Measurements from ENCODE around the gene RHPN2. TPM values are rescaled to one million over a fixed set of nuclear protein-coding genes. Genes with fewer than 3 reads are reported as not detected.

RHPN2 gene
- total RNA-seq, 4 donors from 2014 or later: 4.0 to 9.6 (median 6.4) TPM

GRCh38 chr19:33102893-33103292, 38.2 kb upstream of the RHPN2 start:
- Histone ChIP-seq H3K27ac (no peak overlapping the region), H3K4me3 (no peak overlapping the region), H3K36me3 (peaks cover 4 to 93% (median 18%) of the 10 kb centered on the region in 3 donors), H3K9me3 (no peaks in the 10 kb centered on the region), H3K4me1 (no peaks in the 10 kb centered on the region), H3K27me3 (no peaks in the 10 kb centered on the region)
- no peak for TF ChIP-seq CTCF (IDR thresholded peaks at IDR 0.05)
- no peak for TF ChIP-seq POLR2A (IDR thresholded peaks at IDR 0.05)
- TF ChIP-seq EP300 (IDR thresholded peaks at IDR 0.05): no peak
- no peak for DNase-seq (ENCODE audit: low spot score in 2 of 2)
- WGBS, 2 donors: 86 to 89% methylated on average over 6 of the region's 6 CpGs

- WGBS, 2 donors: 89 to 90% methylated on average over 10 of the region's 10 CpGs
- H3K9me3 ChIP-seq: no peaks in the 10 kb centered on the region
- DNase-seq (ENCODE audit: low spot score in 2 of 2): no peak
- H3K36me3 ChIP-seq: peaks cover 0 to 92% (median 26%) of the 10 kb centered on the region in 3 donors
- no peaks in the 10 kb centered on the region for H3K27me3 ChIP-seq
- no peak for TF ChIP-seq POLR2A (IDR thresholded peaks at IDR 0.05)
- H3K27ac ChIP-seq: no peak overlapping the region
- no peak overlapping the region for H3K4me3 ChIP-seq
- no peaks in the 10 kb centered on the region for H3K4me1 ChIP-seq
These were observed 36.4 kb upstream of the RHPN2 start for GRCh38 chr19:33100894-33101644.

GRCh38 chr19:33098055-33098534, 33.4 kb upstream of the RHPN2 start:
- H3K9me3 ChIP-seq: no peaks in the 10 kb centered on the region
- no peak overlapping the region for H3K4me3 ChIP-seq
- 70 to 71% methylated on average over 4 of the region's 4 CpGs for WGBS, 2 donors
- no peaks in the 10 kb centered on the region for H3K4me1 ChIP-seq
- peaks cover 0 to 95% (median 29%) of the 10 kb centered on the region in 3 donors for H3K36me3 ChIP-seq
- TF ChIP-seq POLR2A (IDR thresholded peaks at IDR 0.05) (no peak), CTCF (IDR thresholded peaks at IDR 0.05) (no peak), EP300 (IDR thresholded peaks at IDR 0.05) (no peak)
- H3K27me3 ChIP-seq: no peaks in the 10 kb centered on the region
- DNase-seq (ENCODE audit: low spot score in 2 of 2): no peak
- no peak overlapping the region for H3K27ac ChIP-seq

- no peak overlapping the region for H3K27ac ChIP-seq
- 89 to 90% methylated on average over 4 of the region's 4 CpGs for WGBS, 2 donors
- TF ChIP-seq CTCF (IDR thresholded peaks at IDR 0.05) (no peak), POLR2A (IDR thresholded peaks at IDR 0.05) (no peak), EP300 (IDR thresholded peaks at IDR 0.05) (no peak)
- H3K4me3 ChIP-seq: no peak overlapping the region
- H3K4me1 ChIP-seq: no peaks in the 10 kb centered on the region
- no peaks in the 10 kb centered on the region for H3K27me3 ChIP-seq
- H3K36me3 ChIP-seq: peaks cover 0 to 96% (median 32%) of the 10 kb centered on the region in 3 donors
- no peaks in the 10 kb centered on the region for H3K9me3 ChIP-seq
- no peak for DNase-seq (ENCODE audit: low spot score in 2 of 2)
These were observed 31.3 kb upstream of the RHPN2 start for GRCh38 chr19:33096005-33096404.

- H3K9me3 ChIP-seq: no peaks in the 10 kb centered on the region
- no peak overlapping the region for H3K27ac ChIP-seq
- no peak for TF ChIP-seq EP300 (IDR thresholded peaks at IDR 0.05)
- no peak overlapping the region for H3K4me3 ChIP-seq
- DNase-seq (ENCODE audit: low spot score in 2 of 2): no peak
- peaks cover 2 to 96% (median 33%) of the 10 kb centered on the region in 3 donors for H3K36me3 ChIP-seq
- H3K4me1 ChIP-seq: no peaks in the 10 kb centered on the region
- H3K27me3 ChIP-seq: no peaks in the 10 kb centered on the region
- 91 to 92% methylated on average over 6 of the region's 6 CpGs for WGBS, 2 donors
These were observed 29.9 kb upstream of the RHPN2 start for GRCh38 chr19:33094436-33095067.
